Right forelimb (tissue), 1 donor: ENCODE data around the gene GCDH.
"Not testable (repeated sequence)": the region's sequence is repeated elsewhere in the genome, so short reads cannot be mapped to it uniquely, and the experiment has no call there.

ENCODE experiments used
- DNase-seq: peaks from one replicate; pipeline ENCODE4 v3.0.0-alpha.2; 2018

The GCDH gene

DNA sequence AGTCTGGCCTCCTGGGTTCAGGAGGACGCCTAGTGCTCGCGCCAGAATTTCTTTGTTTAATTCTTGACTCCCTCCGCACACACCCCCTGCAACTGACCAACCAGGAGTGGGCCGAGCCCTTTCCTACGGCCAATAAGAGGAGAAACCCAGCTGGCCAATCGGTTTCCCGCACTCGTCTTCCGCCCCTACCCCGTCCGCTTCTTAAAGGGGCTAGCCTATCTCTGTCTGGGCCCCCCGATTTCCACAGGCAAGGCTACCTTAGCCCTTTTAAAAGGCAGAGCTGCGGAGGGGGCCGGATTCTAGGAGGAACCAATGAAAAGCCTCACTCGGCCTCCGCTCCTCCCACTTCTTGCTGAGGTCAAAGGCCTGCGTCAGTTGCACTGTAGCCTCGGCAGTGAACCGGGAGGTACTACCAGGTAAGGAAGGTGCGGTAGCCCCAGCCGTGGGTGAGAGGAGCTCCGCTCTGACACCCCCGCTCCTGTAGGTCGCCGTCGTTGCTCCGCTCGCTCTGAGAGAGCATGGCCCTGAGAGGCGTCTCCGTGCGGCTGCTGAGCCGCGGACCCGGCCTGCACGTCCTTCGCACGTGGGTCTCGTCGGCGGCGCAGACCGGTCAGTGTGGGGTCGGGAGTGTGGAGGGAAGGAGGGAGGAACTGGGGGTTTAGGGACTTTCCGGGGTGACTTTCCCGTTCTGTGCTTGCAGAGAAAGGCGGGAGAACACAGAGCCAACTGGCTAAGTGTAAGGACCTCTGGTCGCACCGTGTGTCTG is at the start of gene GCDH:
GCDH (plus strand) TSS at position 374 of the 766 bp plus-strand sequence; CDS start at position 519, 145 bp downstream.
- peak; percentile 94 for DNase-seq

DNA sequence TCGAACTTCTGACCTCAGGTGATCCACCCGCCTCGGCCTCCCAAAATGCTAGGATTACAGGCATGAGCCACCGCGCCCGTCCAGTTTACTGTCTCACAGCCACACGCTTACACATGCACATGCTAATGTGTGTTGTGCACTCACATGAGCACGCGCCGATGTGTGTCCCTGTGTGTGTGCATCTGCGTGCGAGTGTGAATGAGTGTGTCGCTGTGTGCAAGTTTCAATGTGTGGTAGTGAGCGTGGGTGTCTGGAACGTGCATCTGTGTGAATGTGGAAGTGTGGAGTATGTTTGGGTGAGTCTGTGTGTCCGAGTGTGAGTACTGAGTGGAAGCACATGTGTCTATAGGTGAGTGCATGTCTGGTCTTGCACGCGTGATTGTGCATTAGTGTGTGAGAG is 48.4 kb upstream of the GCDH start:
- DNase-seq: no peak

DNA sequence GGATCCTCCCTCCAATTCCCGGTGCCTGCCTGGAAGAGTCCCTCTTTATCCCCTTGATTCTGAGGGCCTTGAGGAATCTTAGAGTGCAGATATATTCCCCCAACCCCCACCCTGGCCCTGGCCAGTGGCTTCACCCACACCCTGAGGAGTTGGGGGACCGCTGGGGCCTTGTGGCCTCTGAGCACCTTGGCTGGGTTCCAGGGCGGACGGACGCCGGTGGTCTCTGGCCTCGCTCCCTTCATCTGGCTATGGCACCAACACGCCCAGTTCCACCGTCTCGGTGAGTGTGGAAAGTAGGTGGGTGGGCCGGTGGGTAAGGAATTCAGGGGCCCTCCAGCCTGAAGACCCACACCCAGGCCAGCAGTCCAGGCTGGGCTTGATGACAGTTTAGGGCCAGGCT is 47.6 kb upstream of the GCDH start:
- no peak for DNase-seq

DNA sequence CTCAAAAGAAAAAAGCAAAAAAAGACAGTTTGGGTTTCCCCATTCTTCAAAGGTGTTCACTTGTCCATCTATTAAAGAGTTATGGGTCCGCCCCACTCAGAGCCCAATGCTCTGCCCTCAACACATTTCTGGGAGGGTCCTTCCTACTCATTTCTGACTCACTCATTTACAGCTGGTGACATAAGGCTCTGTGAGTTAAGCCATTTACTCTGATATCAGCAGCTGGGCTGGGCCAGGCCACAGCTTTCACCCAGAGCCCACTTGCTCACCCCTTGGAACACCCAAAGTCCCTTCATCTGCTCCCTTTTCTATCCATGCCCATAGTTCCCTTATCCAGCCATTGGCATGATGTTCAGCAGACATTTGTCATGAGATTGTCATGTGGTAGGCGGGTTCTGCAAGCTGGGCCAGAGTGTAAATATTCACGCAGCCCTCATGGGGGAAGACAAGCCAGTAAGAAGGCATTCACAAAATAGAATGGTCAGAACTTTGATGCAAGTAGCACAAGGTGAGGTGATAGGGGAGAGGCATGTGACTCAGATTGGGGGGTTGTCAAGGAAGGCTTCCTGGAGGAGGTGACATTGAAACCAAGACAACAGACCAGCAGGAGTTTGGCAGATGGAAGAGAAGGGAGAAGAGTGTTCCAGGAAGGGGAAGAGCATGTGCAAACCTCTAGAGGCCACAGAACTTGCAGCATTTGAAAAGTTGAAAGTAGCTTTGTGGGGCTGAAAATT is 46.8 kb upstream of the GCDH start:
- DNase-seq: no peak

DNA sequence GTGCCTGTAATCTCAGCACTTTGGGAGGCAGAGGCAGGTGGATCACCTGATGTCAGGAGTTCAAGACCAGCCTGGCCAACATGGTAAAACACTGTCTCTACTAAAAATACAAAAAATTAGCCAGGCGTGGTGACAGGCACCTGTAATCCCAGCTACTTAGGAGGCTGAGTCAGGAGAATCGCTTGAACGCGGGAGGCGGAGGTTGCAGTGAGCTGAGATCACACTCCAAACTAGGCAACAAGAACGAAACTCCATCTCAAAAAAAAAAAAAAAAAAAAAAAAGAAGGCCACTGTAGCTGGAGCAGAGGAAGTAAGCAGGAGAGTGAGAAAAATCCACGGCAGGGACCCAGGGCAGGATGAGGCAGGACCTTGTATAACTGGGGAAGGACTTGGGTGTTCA is 44.3 kb upstream of the GCDH start:
- DNase-seq: not testable (repeated sequence)

DNA sequence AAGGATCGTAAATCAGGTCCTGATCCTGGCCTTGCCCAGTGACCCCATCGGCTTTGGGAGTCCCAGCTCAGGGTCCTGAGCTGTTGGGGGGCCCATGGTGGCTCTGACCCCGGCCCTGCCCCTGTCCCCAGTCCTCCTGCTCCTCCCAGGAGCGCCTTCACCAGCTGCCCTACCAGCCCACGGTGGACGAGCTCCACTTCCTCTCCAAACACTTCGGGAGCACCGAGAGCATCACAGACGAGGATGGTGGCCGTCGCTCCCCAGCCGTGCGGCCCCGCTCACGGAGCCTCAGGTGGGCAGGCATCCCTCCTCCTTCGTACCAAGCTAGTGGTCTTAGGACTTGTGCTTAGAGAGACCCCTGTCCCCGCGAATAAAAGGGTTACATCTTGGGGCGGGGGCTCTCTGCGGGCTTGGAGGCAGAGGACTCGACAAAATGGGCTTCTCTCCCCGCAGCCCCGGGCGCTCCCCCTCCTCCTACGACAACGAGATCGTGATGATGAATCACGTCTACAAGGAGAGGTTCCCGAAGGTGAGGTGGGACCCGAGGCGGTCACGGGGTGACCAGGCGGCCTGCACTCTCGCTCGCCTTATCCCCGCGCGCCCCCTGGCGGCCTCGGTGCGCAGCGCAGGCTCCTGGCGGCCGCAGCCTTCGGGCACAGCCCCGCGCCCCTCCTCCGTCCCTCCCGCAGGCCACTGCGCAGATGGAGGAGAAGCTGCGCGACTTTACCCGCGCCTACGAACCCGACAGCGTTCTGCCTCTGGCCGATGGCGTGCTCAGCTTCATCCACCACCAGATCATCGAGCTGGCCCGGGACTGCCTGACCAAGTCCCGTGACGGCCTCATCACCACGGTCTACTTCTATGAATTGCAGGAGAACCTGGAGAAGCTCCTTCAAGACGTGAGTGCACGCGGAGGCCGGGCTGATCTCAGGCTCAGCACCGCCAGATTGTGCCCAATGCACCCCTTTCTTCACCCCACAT is 43.5 kb upstream of the GCDH start:
- peak; percentile 90 for DNase-seq

DNA sequence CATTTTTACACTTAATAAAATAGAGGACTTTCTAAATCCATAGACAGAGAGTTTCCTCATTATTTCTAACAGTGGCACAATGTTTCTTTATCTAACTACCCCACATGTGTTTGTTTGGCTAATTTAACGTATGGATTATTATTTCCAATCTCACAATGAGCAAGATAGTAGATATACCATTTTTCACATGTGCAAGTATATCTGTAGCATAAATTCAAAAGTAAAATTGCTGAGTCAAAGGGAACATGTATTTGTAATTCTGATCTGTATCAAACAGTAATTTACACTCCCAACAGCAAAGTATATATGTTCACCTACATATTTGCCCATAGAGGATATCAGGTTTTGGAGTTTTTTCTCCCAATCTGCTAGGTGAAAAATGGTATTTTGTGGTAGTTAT is 34.3 kb upstream of the GCDH start:
- no peak for DNase-seq

DNA sequence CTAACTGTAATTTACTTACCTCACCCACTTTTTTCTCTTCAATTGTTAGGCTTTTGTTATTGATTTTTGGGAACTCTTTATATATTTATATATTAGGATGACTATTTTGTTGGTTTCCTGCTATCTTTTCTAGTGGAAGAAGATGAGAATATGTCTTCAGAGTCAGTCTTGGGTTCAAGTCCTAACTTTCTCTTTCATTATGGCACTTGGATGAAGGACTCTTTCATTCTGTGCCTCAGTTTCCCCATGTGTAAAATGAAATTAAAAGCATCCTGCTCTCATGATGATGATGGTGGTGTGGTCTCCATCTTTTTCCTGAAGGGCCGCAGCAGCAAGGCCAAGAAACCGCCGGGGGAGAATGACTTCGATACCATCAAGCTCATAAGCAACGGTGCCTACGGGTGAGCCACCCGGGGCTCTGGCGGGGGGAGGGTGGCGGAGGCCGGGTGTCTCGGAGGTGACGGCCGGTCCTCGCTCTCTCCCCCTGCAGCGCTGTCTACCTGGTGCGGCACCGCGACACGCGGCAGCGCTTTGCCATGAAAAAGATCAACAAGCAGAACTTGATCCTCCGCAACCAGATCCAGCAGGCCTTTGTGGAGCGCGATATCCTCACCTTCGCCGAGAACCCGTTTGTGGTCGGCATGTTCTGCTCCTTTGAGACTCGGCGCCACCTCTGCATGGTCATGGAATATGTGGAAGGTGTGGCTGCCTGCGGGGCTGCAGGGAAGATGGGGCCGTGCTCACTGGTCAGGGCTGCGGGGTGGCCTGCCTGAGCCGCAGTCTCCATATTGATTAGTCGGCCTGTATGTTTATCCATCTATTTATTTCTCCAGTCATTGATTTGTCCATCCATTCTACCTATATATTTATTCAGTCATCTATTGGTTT is 32.7 kb upstream of the GCDH start:
- DNase-seq: no peak

DNA sequence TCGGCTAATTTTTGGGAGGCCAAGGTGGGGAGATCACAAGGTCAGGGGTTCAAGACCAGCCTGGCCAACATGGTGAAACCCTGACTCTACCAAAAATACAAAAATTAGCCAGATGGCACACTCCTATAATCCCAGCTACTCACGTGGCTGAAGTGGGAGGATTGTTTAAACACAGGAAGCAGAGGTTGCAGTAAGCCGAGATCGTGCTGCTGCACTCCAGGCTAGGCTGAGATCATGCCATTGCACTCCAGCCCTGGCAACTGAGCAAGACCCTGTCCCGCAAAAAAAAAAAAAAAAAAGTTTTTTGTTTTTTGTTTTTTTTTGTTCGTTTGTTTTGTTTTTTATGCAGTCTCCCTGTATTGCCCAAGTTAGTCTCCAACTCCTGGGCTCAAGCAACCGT is 31.4 kb upstream of the GCDH start:
- DNase-seq: no peak

DNA sequence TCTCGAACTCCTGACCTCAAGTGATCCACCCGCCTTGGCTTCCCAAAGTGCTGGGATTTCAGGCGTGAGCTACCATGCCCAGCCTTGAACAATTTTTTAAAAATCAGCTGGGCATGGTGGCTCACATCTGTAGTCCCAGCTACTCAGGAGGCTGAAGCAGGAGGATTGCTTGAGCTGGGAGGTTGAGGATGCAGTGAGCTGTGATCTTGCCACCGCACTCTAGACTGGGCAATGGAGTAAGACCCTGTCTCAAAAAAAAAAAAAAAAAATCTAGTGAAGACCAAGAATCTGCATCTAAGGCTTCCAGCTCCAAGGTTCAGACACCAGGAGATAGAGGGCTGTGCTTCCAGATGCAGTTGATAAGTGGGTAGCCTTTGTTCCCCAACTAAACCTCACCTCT is 26.8 kb upstream of the GCDH start:
- DNase-seq: no peak

DNA sequence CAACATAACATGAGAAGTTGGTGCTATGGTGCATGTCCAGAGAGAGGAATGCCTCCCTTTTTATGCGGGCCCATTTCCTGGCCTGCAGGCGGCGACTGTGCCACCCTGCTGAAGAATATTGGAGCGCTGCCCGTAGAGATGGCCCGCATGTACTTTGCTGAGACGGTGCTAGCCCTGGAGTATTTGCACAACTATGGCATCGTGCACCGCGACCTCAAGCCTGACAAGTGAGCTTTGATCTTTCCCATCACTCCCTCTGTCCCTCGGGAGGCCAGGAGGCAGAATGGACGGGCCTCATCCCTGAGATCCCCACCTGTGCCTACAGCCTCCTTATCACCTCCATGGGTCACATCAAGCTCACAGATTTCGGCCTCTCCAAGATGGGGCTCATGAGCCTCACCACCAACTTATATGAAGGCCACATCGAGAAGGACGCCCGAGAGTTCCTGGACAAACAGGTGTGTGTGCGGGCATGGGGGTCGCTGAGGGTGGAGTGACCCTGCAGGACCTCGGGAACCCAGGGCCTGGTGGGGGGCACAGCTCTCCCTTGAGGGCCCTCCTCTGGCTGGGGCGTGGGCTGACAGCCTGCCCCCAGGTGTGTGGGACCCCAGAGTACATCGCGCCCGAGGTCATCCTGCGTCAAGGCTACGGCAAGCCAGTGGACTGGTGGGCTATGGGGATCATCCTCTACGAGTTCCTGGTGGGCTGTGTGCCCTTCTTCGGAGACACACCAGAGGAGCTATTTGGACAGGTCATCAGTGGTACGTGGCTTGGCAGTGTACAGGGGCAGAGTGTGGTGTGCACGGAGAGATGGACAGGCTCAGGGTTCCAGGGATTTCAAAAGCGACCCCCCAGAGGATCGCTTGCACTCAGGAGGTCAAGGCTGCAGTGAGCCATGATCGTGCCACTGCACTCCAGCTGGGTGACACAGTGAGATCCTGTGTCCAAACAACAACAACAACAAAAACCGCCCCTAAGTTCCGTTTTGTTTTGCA is 25.9 kb upstream of the GCDH start:
- no peak for DNase-seq

DNA sequence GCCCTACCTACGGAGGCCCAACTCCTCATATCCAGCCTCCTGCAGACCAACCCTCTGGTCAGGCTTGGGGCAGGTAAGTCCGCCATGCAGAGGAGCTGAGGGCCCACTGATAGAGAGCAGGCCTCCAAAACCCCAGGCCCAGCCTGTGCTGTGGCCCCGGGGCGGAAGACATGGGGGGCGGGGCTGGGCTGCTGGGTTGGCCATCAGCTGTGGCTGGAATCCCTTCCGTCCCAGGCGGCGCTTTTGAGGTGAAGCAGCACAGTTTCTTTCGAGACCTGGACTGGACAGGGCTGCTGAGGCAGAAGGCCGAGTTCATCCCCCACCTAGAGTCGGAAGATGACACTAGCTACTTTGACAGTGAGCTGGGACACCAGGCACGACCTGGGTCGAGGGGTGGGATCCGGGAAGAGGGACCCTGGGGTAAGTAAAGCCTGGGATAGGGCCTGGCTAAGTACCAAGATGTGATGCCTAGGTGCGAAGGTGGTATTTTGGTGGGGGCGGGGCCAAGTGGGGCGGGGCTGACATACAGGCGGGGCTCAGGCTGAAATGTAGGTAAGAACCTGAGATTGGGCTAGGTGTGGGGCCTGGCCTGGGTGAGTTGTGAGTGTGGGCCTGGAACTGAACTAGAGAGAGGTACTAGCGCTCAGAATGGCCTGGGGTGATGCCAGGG is 25.1 kb upstream of the GCDH start:
- DNase-seq: no peak

DNA sequence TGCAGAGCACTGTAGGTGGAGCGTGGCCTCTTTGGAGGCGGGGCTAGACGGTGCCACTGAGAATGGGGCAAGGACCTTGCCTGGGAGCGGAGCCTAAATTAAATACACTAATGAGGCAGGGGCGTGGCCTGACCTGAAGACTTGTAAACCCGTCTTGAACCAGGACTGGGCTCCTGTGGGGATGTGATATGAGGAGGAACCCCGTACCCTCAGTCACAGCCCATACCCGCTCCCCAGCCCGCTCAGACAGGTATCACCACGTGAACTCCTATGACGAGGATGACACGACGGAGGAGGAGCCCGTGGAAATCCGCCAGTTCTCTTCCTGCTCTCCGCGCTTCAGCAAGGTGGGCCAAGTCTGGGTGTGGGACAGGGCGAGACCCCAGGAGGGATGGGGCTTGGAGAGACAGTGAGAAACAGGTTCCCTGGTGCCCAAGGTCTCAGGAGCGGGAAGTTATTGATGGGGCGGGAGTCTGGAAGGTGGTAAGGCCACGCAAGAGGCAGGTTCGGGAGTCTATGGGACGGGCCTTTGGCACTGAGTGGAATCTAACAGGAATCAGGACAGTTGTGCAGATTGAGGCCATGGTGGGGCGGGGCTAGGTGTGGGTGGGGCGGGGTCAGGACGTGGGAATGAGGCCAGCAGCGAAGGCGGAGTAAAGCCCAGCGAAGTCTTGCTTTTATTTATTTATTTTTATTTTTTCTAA is 24.4 kb upstream of the GCDH start:
- no peak for DNase-seq

DNA sequence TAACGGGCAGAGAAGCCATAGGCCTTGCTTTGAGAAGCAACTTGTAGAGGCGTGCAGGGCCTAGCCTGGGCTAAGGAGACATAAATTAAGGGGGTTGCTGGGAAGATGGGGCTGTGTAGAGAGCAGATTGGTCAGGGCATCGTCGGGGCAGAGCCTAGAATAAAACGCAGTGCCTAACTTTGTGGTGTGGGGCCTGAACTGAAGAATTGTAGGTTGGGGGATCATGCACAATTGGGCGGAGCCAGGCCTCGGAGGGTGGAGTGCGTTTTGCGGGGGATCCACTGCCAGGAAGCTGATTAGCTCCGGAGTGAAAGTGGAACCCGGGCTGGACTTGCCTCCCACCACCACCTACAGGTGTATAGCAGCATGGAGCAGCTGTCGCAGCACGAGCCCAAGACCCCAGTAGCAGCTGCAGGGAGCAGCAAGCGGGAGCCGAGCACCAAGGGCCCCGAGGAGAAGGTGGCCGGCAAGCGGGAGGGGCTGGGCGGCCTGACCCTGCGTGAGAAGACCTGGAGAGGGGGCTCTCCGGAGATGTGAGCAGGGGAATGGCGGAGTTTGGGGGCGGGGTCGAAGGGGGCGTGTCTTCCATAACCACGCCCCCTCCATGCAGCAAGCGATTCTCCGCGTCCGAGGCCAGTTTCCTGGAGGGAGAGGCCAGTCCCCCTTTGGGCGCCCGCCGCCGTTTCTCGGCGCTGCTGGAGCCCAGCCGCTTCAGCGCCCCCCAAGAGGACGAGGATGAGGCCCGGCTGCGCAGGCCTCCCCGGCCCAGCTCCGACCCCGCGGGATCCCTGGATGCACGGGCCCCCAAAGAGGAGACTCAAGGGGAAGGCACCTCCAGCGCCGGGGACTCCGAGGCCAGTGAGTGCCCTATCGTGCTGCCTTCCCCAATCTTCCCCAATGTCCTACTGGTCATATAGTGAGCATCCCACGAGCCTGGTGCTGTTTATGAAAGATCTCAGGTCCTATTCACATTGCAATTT is 23.6 kb upstream of the GCDH start:
- DNase-seq: peak; percentile 88

DNA sequence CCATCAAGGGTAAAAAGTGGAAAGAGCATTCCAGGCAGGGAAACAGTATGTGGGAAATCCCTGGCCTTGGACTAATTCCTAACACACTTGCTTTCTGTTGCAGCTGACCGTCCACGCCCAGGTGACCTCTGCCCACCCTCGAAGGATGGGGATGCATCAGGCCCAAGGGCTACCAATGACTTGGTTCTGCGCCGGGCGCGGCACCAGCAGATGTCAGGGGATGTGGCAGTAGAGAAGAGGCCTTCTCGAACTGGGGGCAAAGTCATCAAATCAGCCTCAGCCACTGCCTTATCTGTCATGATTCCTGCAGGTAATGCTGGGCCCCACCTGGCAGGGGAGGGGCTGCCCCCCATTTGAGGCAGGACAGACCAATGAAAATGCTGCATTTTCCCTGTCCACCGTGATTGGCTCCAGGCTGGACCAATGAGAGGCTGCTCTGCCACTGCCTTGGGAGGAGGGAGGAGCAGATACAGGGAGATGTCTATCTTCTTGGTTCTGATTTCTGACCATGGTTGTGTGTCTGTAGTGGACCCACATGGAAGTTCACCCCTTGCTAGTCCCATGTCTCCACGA is 22.3 kb upstream of the GCDH start:
- no peak for DNase-seq

DNA sequence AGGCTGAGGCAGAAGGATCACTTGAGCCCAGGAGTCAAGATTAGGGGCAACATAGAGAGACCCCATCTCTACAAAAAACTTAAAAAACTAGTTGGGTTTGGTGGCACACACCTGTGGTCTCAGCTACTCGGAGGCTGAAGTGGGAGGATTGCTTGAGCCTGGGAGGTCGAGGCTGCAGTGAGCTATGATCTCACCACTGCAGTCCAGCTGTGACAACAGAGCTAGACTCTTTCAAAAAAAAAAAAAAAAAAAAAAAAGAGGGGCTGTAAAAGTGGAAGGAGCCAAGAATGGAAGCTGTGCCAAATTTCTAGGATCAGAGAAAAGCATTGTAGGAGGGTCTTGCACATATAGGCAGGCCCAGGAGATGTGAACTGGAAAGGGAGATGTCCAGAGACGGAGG is 19.3 kb upstream of the GCDH start:
- no peak for DNase-seq

DNA sequence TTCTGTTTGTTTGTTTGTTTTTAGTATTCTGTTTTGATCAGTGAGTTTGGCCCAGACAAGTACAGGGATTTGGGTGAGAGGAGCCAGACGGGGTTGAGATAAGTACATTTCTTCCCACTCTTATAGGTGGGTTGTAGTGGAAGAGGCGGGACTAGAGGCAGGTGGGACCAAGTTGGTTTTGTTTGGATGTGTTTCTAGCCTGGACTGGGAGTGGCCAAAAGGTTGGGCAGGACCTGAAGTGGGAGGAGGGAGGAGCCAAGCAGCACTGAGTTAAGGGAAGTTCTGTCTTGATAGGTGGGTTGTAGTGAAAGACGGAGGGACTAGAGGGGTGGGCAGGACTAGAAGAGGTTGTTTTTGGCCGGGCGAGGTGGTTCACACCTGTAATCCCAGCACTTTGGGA is 18.7 kb upstream of the GCDH start:
- DNase-seq: no peak
